GM12878 (cell line): Measurements from ENCODE around the gene SIPA1. TPM values are rescaled to one million over a fixed set of nuclear protein-coding genes. Genes with fewer than 3 reads are reported as not detected.
A peak's percentile ranks its signal among the peaks of the same experiment; 100 is the strongest.

Experiments
- ATAC-seq: fragments of 200-7000 bp; cut with Tn5 transposase; 3 replicates; pipeline ENCODE4 v1.9.1; 2020; ENCODE audit warnings: mild to moderate bottlenecking, moderate library complexity
- BruUV-seq: library from RNA; stranded (reverse); fragments of 400-500 nt; replicated peaks from 2 replicates; lab custom pipeline; 2021; lab: Mats Ljungman, UMichigan
- CTCF ChIA-PET: fragments of 300-600 bp; sonication (Branson Sonifier 250); formaldehyde crosslinking; extraction: SDS; loops from one replicate; lab custom pipeline; 2021; ENCODE audit warnings: inconsistent platforms; lab: Yijun Ruan, JAX
- POLR2A ChIA-PET: fragments of 350-600 bp; formaldehyde crosslinking; extraction: SDS; loops from one replicate; lab custom pipeline; 2021; ENCODE audit warnings: inconsistent platforms; lab: Charles Lee
- RAD21 ChIA-PET: fragments of 300-600 bp; sonication (Branson Sonifier 250); formaldehyde crosslinking; loops from one replicate; lab custom pipeline; 2023; ENCODE audit warnings: antibody characterized with exemption; ENCODE audit not compliant: unreplicated experiment; lab: Charles Lee
- SMC1A ChIA-PET: fragments of 300-600 bp; sonication (Branson Sonifier 250); formaldehyde crosslinking; loops from one replicate; lab custom pipeline; 2023; ENCODE audit not compliant: unreplicated experiment, uncharacterized antibody; lab: Charles Lee
- DNase-seq: peaks from one replicate; pipeline ENCODE4 v3.0.0-alpha.2; 2011; ENCODE audit warnings: low read depth, low spot score
- FAIRE-seq: peaks from 3 replicates; lab custom pipeline; 2011; peaks lifted over from hg19 to GRCh38; lab: Jason Lieb, UNC
- H2AFZ ChIP-seq: 2 replicates; pipeline ENCODE4 v1.6.0; 2011; ENCODE audit warnings: low read depth, low read length, control low read depth; ENCODE audit not compliant: control insufficient read depth
- H3K27ac ChIP-seq: 2 replicates; pipeline ENCODE4 v1.5.1; 2011; ENCODE audit warnings: control low read depth; ENCODE audit not compliant: control insufficient read depth, insufficient read depth
- H3K27me3 ChIP-seq, 2 experiments: replicated peaks in 1 of 2; 2 replicates each; pipeline versions ENCODE4 v1.6.0 to v1.6.1; 2011; ENCODE audit warnings: low read length in 1 of 2; ENCODE audit not compliant: control insufficient read depth in 2 of 2, insufficient read depth in 2 of 2
- H3K36me3 ChIP-seq, 2 experiments: 2 replicates each; pipeline ENCODE4 v1.5.1; 2011; ENCODE audit warnings: low read length in 1 of 2; ENCODE audit not compliant: control insufficient read depth in 2 of 2, insufficient read depth in 2 of 2
- H3K4me1 ChIP-seq: 2 replicates; pipeline ENCODE4 v1.6.1; 2011; ENCODE audit warnings: mild to moderate bottlenecking, low read length, moderate library complexity, mixed read lengths; ENCODE audit not compliant: control insufficient read depth, insufficient read depth
- H3K4me2 ChIP-seq: 2 replicates; pipeline ENCODE4 v1.6.0; 2011; ENCODE audit warnings: control low read depth; ENCODE audit not compliant: control insufficient read depth, insufficient read depth
- H3K4me3 ChIP-seq: fragments of 200-600 bp; sonication (generic); 2 replicates; pipeline ENCODE4 v1.5.1; 2016
- H3K79me2 ChIP-seq: 2 replicates; pipeline ENCODE4 v1.6.0; 2011; ENCODE audit warnings: low read length; ENCODE audit not compliant: control insufficient read depth, insufficient read depth
- H3K9ac ChIP-seq: 2 replicates; pipeline ENCODE4 v1.8.0; 2011; ENCODE audit warnings: low read length, control low read depth, mixed read lengths; ENCODE audit not compliant: control insufficient read depth, insufficient read depth
- H3K9me3 ChIP-seq: replicated peaks from 3 replicates; pipeline ENCODE4 v1.5.1; 2011; ENCODE audit warnings: mild to moderate bottlenecking, low read length; ENCODE audit not compliant: control insufficient read depth, insufficient read depth
- H4K20me1 ChIP-seq: 2 replicates; pipeline ENCODE4 v1.6.0; 2011; ENCODE audit not compliant: control insufficient read depth, insufficient read depth
- IRF3 ChIP-seq: fragments of 450-650 bp; IDR thresholded peaks from 2 replicates; pipeline ENCODE4 v1.6.1; 2014; ENCODE audit warnings: mild to moderate bottlenecking
- POLR2A ChIP-seq: IDR thresholded peaks from 2 replicates; pipeline ENCODE4 v1.6.1; 2011; ENCODE audit warnings: low read depth, mild to moderate bottlenecking, low read length
- SREBF2 ChIP-seq: IDR thresholded peaks from 2 replicates; pipeline ENCODE4 v1.6.1; 2012; ENCODE audit warnings: mild to moderate bottlenecking, low read length
- WGBS: methylation state at CpG from one replicate; pipeline ENCODE4 v1.1.6; 2016; ENCODE audit warnings: low lambda C conversion rate; ENCODE audit not compliant: insufficient replicate concordance, insufficient coverage; ENCODE audit errors: missing lambda C conversion rate; 5-methylcytosine and 5-hydroxymethylcytosine counted together
- in situ Hi-C: fragments of 300-500 bp; cut with MboI; formaldehyde crosslinking; loops from 9 replicates; pipeline ENCODE4 v1.14.3; 2018; ENCODE audit warnings: mixed read lengths
- intact Hi-C: fragments of 100-400 bp; cut with micrococcal nuclease; formaldehyde crosslinking; loops from one replicate; pipeline ENCODE4 v1.14.2; 2022; ENCODE audit not compliant: unreplicated experiment
- polyA plus RNA-seq, 11 experiments: library from polyadenylated mRNA; depleted of rRNA in 4 of 11; unstranded in 6 of 11; stranded (reverse) in 5 of 11; fragments of >200 nt; fragmentation: Nextera tagmentation in 4 of 11; fragmentation: Illumina TruSeq in 1 of 11; extraction: Ambion mirVana in 4 of 11; extraction: Trizol in 1 of 11; gene quantifications; 1 replicate in 1 of 11; 2 replicates in 10 of 11; pipeline versions ENCODE4 v1.2.1 to v1.2.3, GENCODE V29; 2011 to 2016; ENCODE audit warnings: inconsistent platforms in 2 of 11, missing spikeins in 2 of 11, low read depth in 1 of 11
- total RNA-seq, 4 experiments: library from RNA; depleted of rRNA in 3 of 4; stranded (reverse); fragments of >200 nt in 3 of 4; fragmentation: Illumina TruSeq in 1 of 4; extraction: Trizol in 1 of 4; gene quantifications; 2 replicates each; pipeline versions ENCODE4 v1.2.1 to v1.2.3, GENCODE V29; 2013 to 2021
- TF ChIP-seq, protein P1 (sequence below): IDR thresholded peaks from 2 replicates; pipeline ENCODE4 v1.6.1; 2012; ENCODE audit warnings: low read depth, low read length, improper control_type of control experiment

The SIPA1 gene
- total and polyA plus RNA-seq, 10 of the 15 experiments (the other 5 are each of a cell fraction or from before 2014, with no cell fraction given), result 1.0 to 139 (median 33.4) TPM

DNA sequence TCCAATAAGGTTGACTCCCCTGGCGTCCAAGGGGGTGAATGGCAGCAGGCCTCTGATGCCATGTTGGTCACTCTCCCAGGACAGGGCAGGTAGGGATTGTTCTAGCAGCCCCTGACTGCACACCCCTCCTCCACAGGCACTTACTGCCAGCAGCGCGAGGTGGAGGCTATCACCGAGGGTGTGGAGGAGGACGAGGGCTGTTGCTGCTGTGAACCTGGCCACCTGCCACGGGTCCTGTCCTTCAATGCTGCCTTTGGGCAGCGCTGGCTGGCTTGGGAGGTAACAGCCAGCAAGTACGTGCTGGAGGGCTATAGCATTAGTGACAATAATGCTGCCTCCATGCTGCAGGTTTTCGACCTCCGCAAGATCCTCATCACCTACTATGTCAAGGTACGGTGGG is 7.7 kb upstream of the SIPA1 start:
- H4K20me1 ChIP-seq, result no peaks in the 10 kb centered on the region
- CTCF ChIA-PET, result no interaction called here
- DNase-seq (no peak), ATAC-seq (no peak), FAIRE-seq (no peak)
- no TSS peak for BruUV-seq
- H3K79me2 ChIP-seq, result no peaks in the 10 kb centered on the region
- no peak overlapping the region for H3K27ac ChIP-seq
- H3K4me3 ChIP-seq, result no peak overlapping the region
- H3K4me2 ChIP-seq, result no peak overlapping the region
- H3K9ac ChIP-seq, result no peak overlapping the region
- no peak overlapping the region for H2AFZ ChIP-seq
- H3K4me1 ChIP-seq, result no peaks in the 10 kb centered on the region
- POLR2A ChIA-PET, result no interaction called here
- 91% methylated on average over 10 of the region's 11 CpGs for WGBS
- in situ Hi-C loops (no loop called here), intact Hi-C loops (no loop called here)
- no peaks in the 10 kb centered on the region for H3K27me3 ChIP-seq
- H3K36me3 ChIP-seq, result peaks cover 33 to 45% of the 10 kb centered on the region in 2 experiments
- RAD21 ChIA-PET, result no interaction called here
- TF ChIP-seq POLR2A (0 out of 2 replicates have a peak, but pooled peaks have one; percentile 42), SREBF2 (no peak)
- SMC1A ChIA-PET, result no interaction called here
- no peaks in the 10 kb centered on the region for H3K9me3 ChIP-seq

GRCh38 chr11:65633390-65634108 is 4.4 kb upstream of the SIPA1 start:
- in situ Hi-C loops, result no loop called here

More at GRCh38 chr11:65633390-65634108, 4.4 kb upstream of the SIPA1 start:
- ChIA-PET POLR2A (no interaction called here), CTCF (interaction anchor here (0.6 kb wide), 1 partner anchor 290 kb away, joined by 3 read pairs; no protein-coding TSS in a partner anchor), RAD21 (no interaction called here), SMC1A (interaction anchor here (1.2 kb wide), 1 partner anchor 19 kb away, joined by 4 read pairs; no protein-coding TSS in a partner anchor)
- Histone ChIP-seq H3K4me3 (no peak overlapping the region), H3K27ac (no peak overlapping the region), H3K9me3 (no peaks in the 10 kb centered on the region), H2AFZ (no peak overlapping the region), H3K4me1 (peaks cover 4% of the 10 kb centered on the region; the same call in 1 of the 2 replicates), H4K20me1 (no peaks in the 10 kb centered on the region), H3K79me2 (peaks cover 4% of the 10 kb centered on the region), H3K9ac (no peak overlapping the region), H3K36me3 (peaks cover 25 to 44% of the 10 kb centered on the region in 2 experiments), H3K4me2 (no peak overlapping the region), H3K27me3 (no peaks in the 10 kb centered on the region)
- no peak for DNase-seq
- no TSS peak for BruUV-seq
- no peak for FAIRE-seq
- no peak for ATAC-seq
- intact Hi-C loops, result no loop called here
- 84% methylated on average over 20 of the region's 20 CpGs for WGBS
- TF ChIP-seq, protein P1, sequence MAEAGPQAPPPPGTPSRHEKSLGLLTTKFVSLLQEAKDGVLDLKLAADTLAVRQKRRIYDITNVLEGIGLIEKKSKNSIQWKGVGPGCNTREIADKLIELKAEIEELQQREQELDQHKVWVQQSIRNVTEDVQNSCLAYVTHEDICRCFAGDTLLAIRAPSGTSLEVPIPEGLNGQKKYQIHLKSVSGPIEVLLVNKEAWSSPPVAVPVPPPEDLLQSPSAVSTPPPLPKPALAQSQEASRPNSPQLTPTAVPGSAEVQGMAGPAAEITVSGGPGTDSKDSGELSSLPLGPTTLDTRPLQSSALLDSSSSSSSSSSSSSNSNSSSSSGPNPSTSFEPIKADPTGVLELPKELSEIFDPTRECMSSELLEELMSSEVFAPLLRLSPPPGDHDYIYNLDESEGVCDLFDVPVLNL, result no peak
- no peak for TF ChIP-seq IRF3
